ENCODE results near the gene BEST1. TPM values are rescaled to one million over a fixed set of nuclear protein-coding genes. Genes with fewer than 3 reads are reported as not detected.

The BEST1 gene
- total RNA-seq, 1 donor from 2014 or later, result 4.5 TPM

DNA sequence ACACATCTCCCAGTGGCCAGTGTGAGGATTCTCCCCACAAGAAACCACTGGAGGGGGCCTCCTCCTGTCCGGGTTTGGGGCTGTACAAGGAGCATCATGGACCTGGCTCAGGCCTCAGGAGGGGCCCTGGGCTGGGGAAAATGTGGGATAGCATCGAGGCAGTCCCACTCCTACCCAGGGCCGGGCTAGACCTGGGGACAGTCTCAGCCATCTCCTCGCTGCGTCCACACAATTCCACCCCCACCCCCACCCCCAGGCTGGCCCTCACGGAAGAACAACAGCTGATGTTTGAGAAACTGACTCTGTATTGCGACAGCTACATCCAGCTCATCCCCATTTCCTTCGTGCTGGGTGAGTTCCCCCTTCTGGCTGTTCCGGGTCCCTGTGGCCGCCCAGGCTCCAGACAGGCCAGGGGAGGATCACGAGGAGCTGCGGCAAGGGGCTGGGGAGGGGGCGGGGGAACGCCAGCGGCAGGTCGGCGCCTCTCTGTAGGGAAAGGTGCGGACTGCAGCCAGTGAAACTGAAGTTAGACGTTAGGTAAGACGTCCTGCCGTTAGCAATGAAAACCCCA lies 4.8 kb downstream of the BEST1 start:
- H3K9me3 Mint-ChIP-seq (ENCODE audit: low read depth), result no peaks in the 10 kb centered on the region
- H3K4me1 Mint-ChIP-seq (ENCODE audit: low read depth), result peaks cover 28% of the 10 kb centered on the region
- TF ChIP-seq CTCF (IDR thresholded peaks at IDR 0.05), result peak; percentile 67
- peak overlapping the region; percentile 89 for H3K27ac Mint-ChIP-seq (ENCODE audit: unreplicated experiment)
- no peak for DNase-seq (ENCODE audit: low spot score)
- H3K36me3 Mint-ChIP-seq (ENCODE audit: low read depth), result peaks cover 2% of the 10 kb centered on the region
- no peaks in the 10 kb centered on the region for H3K27me3 Mint-ChIP-seq (ENCODE audit: low read depth)
- peak overlapping the region; percentile 61 for H3K4me3 Mint-ChIP-seq (ENCODE audit: unreplicated experiment)

GRCh38 chr11:61955422-61956135 lies 5.4 kb downstream of the BEST1 start:
- no peak for DNase-seq (ENCODE audit: low spot score)
- peak overlapping the region; percentile 89 for H3K27ac Mint-ChIP-seq (ENCODE audit: unreplicated experiment)
- H3K27me3 Mint-ChIP-seq (ENCODE audit: low read depth), result no peaks in the 10 kb centered on the region
- H3K4me1 Mint-ChIP-seq (ENCODE audit: low read depth), result peaks cover 23% of the 10 kb centered on the region
- peak overlapping the region; percentile 61 for H3K4me3 Mint-ChIP-seq (ENCODE audit: unreplicated experiment)
- H3K9me3 Mint-ChIP-seq (ENCODE audit: low read depth), result no peaks in the 10 kb centered on the region
- peaks cover 2% of the 10 kb centered on the region for H3K36me3 Mint-ChIP-seq (ENCODE audit: low read depth)
- peak; percentile 45 for TF ChIP-seq CTCF (IDR thresholded peaks at IDR 0.05)

GRCh38 chr11:61956191-61957020 lies 6.3 kb downstream of the BEST1 start:
- peaks cover 25% of the 10 kb centered on the region for H3K4me1 Mint-ChIP-seq (ENCODE audit: low read depth)
- H3K4me3 Mint-ChIP-seq (ENCODE audit: unreplicated experiment), result peak overlapping the region; percentile 51

DNA sequence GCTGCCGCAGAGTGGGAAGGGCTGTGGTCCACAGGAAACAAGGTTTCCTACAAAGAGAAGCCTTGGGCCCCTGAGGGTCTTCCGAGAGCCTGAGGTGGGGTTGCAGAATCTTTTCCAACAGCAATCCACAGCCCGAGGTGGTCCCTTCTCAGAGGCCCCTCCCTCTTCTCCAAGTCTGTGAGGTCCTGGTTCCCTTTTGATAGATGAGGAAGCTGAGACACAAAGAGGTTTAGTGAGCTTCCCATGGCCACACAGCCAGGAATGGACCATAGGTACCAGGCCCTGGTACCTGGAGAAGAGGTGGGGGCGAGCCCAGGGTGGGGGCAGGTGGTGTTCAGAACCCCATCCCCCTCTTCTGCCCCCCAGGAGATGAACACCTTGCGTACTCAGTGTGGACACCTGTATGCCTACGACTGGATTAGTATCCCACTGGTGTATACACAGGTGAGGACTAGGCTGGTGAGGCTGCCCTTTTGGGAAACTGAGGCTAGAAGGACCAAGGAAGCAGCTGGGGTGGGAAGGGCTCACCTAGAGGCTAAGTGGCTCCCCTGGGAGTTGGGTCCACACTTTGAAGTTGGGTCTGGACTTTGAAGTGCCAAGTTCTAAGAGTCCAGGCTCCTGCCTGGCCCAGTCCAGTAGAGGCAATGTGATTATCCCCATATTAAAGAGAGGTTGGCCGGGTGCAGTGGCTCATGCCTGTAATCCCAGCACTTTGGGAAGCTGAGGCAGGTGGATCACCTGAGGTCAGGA lies 7.0 kb downstream of the BEST1 start:
- DNase-seq (ENCODE audit: low spot score), result peak; percentile 27
- Mint-ChIP-seq H3K4me1 (ENCODE audit: low read depth) (peaks cover 30% of the 10 kb centered on the region), H3K27me3 (ENCODE audit: low read depth) (no peaks in the 10 kb centered on the region), H3K4me3 (ENCODE audit: unreplicated experiment) (no peak overlapping the region), H3K36me3 (ENCODE audit: low read depth) (peaks cover 2% of the 10 kb centered on the region), H3K9me3 (ENCODE audit: low read depth) (no peaks in the 10 kb centered on the region), H3K27ac (ENCODE audit: unreplicated experiment) (no peak overlapping the region)
- TF ChIP-seq CTCF (IDR thresholded peaks at IDR 0.05), result no peak

More at GRCh38 chr11:61956191-61957020, 6.3 kb downstream of the BEST1 start:
- TF ChIP-seq CTCF (IDR thresholded peaks at IDR 0.05), result no peak
- peak; percentile 75 for DNase-seq (ENCODE audit: low spot score)
- peaks cover 2% of the 10 kb centered on the region for H3K36me3 Mint-ChIP-seq (ENCODE audit: low read depth)
- no peaks in the 10 kb centered on the region for H3K27me3 Mint-ChIP-seq (ENCODE audit: low read depth)
- H3K27ac Mint-ChIP-seq (ENCODE audit: unreplicated experiment), result no peak overlapping the region
- H3K9me3 Mint-ChIP-seq (ENCODE audit: low read depth), result no peaks in the 10 kb centered on the region

Data from chondrocyte (in vitro differentiated cells).